ENCODE measurements around the gene NUB1.

Gene NUB1

GRCh38 chr7:151404216-151405011, 62.8 kb downstream of the NUB1 start:
- Histone ChIP-seq H3K4me1 (ENCODE audit: control insufficient read depth, low read depth, low read length) (peaks cover 13% of the 10 kb centered on the region), H3K9ac (ENCODE audit: low read length) (no peak overlapping the region), H3K27me3 (ENCODE audit: control insufficient read depth, insufficient read depth, low read length) (no peaks in the 10 kb centered on the region), H3K9me3 (ENCODE audit: control insufficient read depth, low read depth, low read length) (no peaks in the 10 kb centered on the region), H3K4me3 (ENCODE audit: low read length) (no peak overlapping the region), H3K36me3 (ENCODE audit: control insufficient read depth, low read depth, low read length) (no peaks in the 10 kb centered on the region), H3K27ac (ENCODE audit: low read length) (no peak overlapping the region)

- H3K27me3 ChIP-seq (ENCODE audit: control insufficient read depth, insufficient read depth, low read length) = no peaks in the 10 kb centered on the region
- H3K4me3 ChIP-seq (ENCODE audit: low read length) = no peak overlapping the region
- H3K9me3 ChIP-seq (ENCODE audit: control insufficient read depth, low read depth, low read length) = no peaks in the 10 kb centered on the region
- H3K9ac ChIP-seq (ENCODE audit: low read length) = no peak overlapping the region
- H3K36me3 ChIP-seq (ENCODE audit: control insufficient read depth, low read depth, low read length) = no peaks in the 10 kb centered on the region
- no peak overlapping the region for H3K27ac ChIP-seq (ENCODE audit: low read length)
- peaks cover 13% of the 10 kb centered on the region for H3K4me1 ChIP-seq (ENCODE audit: control insufficient read depth, low read depth, low read length)
Observed at GRCh38 chr7:151405056-151405455, 63.4 kb downstream of the NUB1 start.

GRCh38 chr7:151405588-151405987, 64.0 kb downstream of the NUB1 start:
- Histone ChIP-seq H3K9me3 (ENCODE audit: control insufficient read depth, low read depth, low read length) (no peaks in the 10 kb centered on the region), H3K27ac (ENCODE audit: low read length) (no peak overlapping the region), H3K9ac (ENCODE audit: low read length) (no peak overlapping the region), H3K4me1 (ENCODE audit: control insufficient read depth, low read depth, low read length) (peaks cover 13% of the 10 kb centered on the region), H3K27me3 (ENCODE audit: control insufficient read depth, insufficient read depth, low read length) (peaks cover under 1% of the 10 kb centered on the region), H3K4me3 (ENCODE audit: low read length) (no peak overlapping the region), H3K36me3 (ENCODE audit: control insufficient read depth, low read depth, low read length) (no peaks in the 10 kb centered on the region)

- Histone ChIP-seq H3K36me3 (ENCODE audit: control insufficient read depth, low read depth, low read length) (no peaks in the 10 kb centered on the region), H3K27me3 (ENCODE audit: control insufficient read depth, insufficient read depth, low read length) (peaks cover 8% of the 10 kb centered on the region), H3K4me3 (ENCODE audit: low read length) (no peak overlapping the region)
Observed at GRCh38 chr7:151406051-151406875, 64.7 kb downstream of the NUB1 start.

GRCh38 chr7:151406886-151407583, 65.4 kb downstream of the NUB1 start:
- Histone ChIP-seq H3K36me3 (ENCODE audit: control insufficient read depth, low read depth, low read length) (no peaks in the 10 kb centered on the region), H3K27ac (ENCODE audit: low read length) (no peak overlapping the region), H3K4me1 (ENCODE audit: control insufficient read depth, low read depth, low read length) (peaks cover 19% of the 10 kb centered on the region), H3K4me3 (ENCODE audit: low read length) (no peak overlapping the region), H3K9me3 (ENCODE audit: control insufficient read depth, low read depth, low read length) (no peaks in the 10 kb centered on the region), H3K9ac (ENCODE audit: low read length) (no peak overlapping the region), H3K27me3 (ENCODE audit: control insufficient read depth, insufficient read depth, low read length) (peaks cover 15% of the 10 kb centered on the region)

More at GRCh38 chr7:151406051-151406875, 64.7 kb downstream of the NUB1 start:
- H3K27ac ChIP-seq (ENCODE audit: low read length) = no peak overlapping the region
- H3K4me1 ChIP-seq (ENCODE audit: control insufficient read depth, low read depth, low read length) = peaks cover 13% of the 10 kb centered on the region
- H3K9me3 ChIP-seq (ENCODE audit: control insufficient read depth, low read depth, low read length) = no peaks in the 10 kb centered on the region
- H3K9ac ChIP-seq (ENCODE audit: low read length) = no peak overlapping the region

- H3K4me1 ChIP-seq (ENCODE audit: control insufficient read depth, low read depth, low read length) = peaks cover 19% of the 10 kb centered on the region
- no peaks in the 10 kb centered on the region for H3K36me3 ChIP-seq (ENCODE audit: control insufficient read depth, low read depth, low read length)
- no peaks in the 10 kb centered on the region for H3K9me3 ChIP-seq (ENCODE audit: control insufficient read depth, low read depth, low read length)
- no peak overlapping the region for H3K27ac ChIP-seq (ENCODE audit: low read length)
- peak overlapping the region; percentile 81 for H3K4me3 ChIP-seq (ENCODE audit: low read length)
- H3K9ac ChIP-seq (ENCODE audit: low read length) = peak overlapping the region; percentile 49
- peaks cover 29% of the 10 kb centered on the region for H3K27me3 ChIP-seq (ENCODE audit: control insufficient read depth, insufficient read depth, low read length)
Observed at GRCh38 chr7:151408498-151408838, 66.9 kb downstream of the NUB1 start.

GRCh38 chr7:151408839-151409666, 67.4 kb downstream of the NUB1 start:
- peaks cover 19% of the 10 kb centered on the region for H3K4me1 ChIP-seq (ENCODE audit: control insufficient read depth, low read depth, low read length)
- peaks cover 29% of the 10 kb centered on the region for H3K27me3 ChIP-seq (ENCODE audit: control insufficient read depth, insufficient read depth, low read length)
- peak overlapping the region; percentile 81 for H3K4me3 ChIP-seq (ENCODE audit: low read length)
- no peak overlapping the region for H3K27ac ChIP-seq (ENCODE audit: low read length)
- no peaks in the 10 kb centered on the region for H3K9me3 ChIP-seq (ENCODE audit: control insufficient read depth, low read depth, low read length)
- no peaks in the 10 kb centered on the region for H3K36me3 ChIP-seq (ENCODE audit: control insufficient read depth, low read depth, low read length)
- H3K9ac ChIP-seq (ENCODE audit: low read length) = peak overlapping the region; percentile 68

GRCh38 chr7:151409667-151410404, 68.2 kb downstream of the NUB1 start, which contains the start of gene WDR86:
WDR86 (minus strand) TSS chr7:151410038; CDS start chr7:151409589, 449 bp downstream.
- Histone ChIP-seq H3K27ac (ENCODE audit: low read length) (no peak within 1 kb of the TSS), H3K4me1 (ENCODE audit: control insufficient read depth, low read depth, low read length) (peaks cover 19% of the 10 kb centered on the region), H3K4me3 (ENCODE audit: low read length) (peak within 1 kb of the TSS; percentile 81), H3K36me3 (ENCODE audit: control insufficient read depth, low read depth, low read length) (no peaks in the 10 kb centered on the region), H3K27me3 (ENCODE audit: control insufficient read depth, insufficient read depth, low read length) (peaks cover 29% of the 10 kb centered on the region), H3K9ac (ENCODE audit: low read length) (peak within 1 kb of the TSS; percentile 68), H3K9me3 (ENCODE audit: control insufficient read depth, low read depth, low read length) (no peaks in the 10 kb centered on the region)

- Histone ChIP-seq H3K4me1 (ENCODE audit: control insufficient read depth, low read depth, low read length) (peaks cover 19% of the 10 kb centered on the region), H3K36me3 (ENCODE audit: control insufficient read depth, low read depth, low read length) (no peaks in the 10 kb centered on the region), H3K9me3 (ENCODE audit: control insufficient read depth, low read depth, low read length) (no peaks in the 10 kb centered on the region), H3K4me3 (ENCODE audit: low read length) (peak overlapping the region; percentile 81), H3K27ac (ENCODE audit: low read length) (no peak overlapping the region), H3K9ac (ENCODE audit: low read length) (peak overlapping the region; percentile 68), H3K27me3 (ENCODE audit: control insufficient read depth, insufficient read depth, low read length) (peaks cover 35% of the 10 kb centered on the region)
Observed at GRCh38 chr7:151410405-151411390, 69.1 kb downstream of the NUB1 start.
